Activated CD8-positive, alpha-beta memory T cell treated with anti-CD3 and anti-CD28 coated beads for 4 hours (primary cell): ENCODE data around the gene SORT1.

Source experiments
- DNase-seq, 2 donors: peaks; one replicate each; pipeline ENCODE4 v3.0.0-alpha.2; 2020; ENCODE audit warnings: low read depth in 2 of 2

SORT1 gene

DNA sequence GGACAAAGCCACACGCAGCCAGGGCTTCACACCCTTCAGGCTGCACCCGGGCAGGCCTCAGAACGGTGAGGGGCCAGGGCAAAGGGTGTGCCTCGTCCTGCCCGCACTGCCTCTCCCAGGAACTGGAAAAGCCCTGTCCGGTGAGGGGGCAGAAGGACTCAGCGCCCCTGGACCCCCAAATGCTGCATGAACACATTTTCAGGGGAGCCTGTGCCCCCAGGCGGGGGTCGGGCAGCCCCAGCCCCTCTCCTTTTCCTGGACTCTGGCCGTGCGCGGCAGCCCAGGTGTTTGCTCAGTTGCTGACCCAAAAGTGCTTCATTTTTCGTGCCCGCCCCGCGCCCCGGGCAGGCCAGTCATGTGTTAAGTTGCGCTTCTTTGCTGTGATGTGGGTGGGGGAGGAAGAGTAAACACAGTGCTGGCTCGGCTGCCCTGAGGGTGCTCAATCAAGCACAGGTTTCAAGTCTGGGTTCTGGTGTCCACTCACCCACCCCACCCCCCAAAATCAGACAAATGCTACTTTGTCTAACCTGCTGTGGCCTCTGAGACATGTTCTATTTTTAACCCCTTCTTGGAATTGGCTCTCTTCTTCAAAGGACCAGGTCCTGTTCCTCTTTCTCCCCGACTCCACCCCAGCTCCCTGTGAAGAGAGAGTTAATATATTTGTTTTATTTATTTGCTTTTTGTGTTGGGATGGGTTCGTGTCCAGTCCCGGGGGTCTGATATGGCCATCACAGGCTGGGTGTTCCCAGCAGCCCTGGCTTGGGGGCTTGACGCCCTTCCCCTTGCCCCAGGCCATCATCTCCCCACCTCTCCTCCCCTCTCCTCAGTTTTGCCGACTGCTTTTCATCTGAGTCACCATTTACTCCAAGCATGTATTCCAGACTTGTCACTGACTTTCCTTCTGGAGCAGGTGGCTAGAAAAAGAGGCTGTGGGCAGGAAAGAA is 122.9 kb downstream of the SORT1 start:
- no peak for DNase-seq

- DNase-seq = no peak
These were observed 124.0 kb downstream of the SORT1 start for GRCh38 chr1:109273570-109274288.

- no peak for DNase-seq
These were observed 124.7 kb downstream of the SORT1 start for GRCh38 chr1:109272831-109273547.

DNA sequence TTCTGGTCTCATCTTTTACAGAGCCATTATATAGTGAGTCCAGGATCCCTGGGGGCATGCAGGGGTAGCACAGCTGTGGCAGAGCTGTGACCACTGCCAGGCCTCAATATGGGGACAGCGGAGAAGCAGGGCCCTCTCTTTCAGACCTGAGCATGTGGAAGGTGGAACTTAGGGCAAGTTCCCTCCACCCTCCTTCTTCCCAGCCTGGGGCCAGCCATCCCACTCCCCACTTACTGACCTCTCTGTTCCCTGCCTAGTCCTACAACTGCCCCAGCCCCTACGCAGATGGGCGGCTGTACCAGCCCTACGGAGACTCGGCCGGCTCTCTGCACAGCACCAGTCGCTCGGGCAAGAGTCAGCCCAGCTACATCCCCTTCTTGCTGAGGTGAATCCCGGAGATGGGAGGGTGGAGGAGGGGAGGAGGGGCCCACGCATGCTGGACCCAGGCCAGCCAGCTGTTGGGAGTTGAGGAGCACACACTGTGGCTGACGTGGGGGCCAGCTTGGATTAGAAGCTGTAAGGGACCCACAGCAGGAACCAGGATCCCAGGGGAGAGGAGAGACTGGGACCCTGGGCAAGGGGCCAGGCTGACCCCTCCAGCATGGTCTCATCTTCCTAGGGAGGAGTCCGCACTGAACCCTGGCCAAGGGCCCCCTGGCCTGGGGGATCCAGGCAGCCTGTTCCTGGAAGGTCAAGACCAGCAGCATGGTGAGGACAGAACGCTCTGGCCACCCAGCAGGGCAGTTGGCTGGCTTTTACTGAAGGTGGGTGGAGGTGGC is 125.5 kb downstream of the SORT1 start:
- DNase-seq = no peak

DNA sequence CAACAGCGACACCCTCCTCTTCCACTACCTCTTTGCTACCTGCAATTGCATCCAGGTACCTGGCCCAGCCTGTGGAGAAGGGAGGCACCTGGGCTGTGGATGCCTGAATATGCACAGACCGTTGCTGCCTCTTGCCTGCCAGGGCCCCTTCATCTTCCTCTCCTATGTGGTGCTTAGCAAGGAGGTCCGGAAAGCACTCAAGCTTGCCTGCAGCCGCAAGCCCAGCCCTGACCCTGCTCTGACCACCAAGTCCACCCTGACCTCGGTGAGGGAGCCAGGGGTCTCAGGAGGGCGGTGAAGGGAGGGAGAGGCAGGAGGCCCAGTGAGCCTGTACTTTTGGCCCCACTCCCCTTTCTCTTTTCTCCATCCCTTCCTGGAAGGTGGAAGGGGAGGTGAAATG is 126.3 kb downstream of the SORT1 start:
- DNase-seq = no peak

DNA sequence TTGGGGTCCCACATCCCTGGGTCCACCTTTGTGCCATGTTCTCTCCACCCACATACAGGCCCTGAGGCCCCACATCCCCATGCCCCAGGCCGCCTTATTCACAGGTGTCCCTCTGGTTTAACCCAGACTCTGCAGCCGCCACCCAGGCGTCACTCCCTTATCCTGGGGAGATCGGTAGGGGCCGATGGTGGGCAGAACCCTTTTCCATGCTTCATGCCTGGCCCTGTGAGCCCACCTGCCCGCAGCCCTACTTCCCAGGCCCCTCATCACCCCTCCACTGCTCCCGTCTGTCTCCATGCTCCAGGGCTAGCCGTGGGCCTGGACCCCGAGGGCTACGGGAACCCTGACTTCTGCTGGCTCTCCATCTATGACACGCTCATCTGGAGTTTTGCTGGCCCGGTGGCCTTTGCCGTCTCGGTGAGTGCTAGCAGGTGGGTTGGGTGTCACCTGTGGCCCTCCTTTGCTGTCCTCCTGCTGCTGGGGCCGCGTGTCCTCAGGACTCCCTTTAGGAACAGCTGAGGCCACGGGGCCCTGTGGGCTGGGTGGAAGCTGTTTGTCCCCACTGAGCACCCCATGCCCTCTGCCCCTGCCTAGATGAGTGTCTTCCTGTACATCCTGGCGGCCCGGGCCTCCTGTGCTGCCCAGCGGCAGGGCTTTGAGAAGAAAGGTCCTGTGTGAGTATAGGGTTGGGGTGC is 126.9 kb downstream of the SORT1 start:
- no peak for DNase-seq

DNA sequence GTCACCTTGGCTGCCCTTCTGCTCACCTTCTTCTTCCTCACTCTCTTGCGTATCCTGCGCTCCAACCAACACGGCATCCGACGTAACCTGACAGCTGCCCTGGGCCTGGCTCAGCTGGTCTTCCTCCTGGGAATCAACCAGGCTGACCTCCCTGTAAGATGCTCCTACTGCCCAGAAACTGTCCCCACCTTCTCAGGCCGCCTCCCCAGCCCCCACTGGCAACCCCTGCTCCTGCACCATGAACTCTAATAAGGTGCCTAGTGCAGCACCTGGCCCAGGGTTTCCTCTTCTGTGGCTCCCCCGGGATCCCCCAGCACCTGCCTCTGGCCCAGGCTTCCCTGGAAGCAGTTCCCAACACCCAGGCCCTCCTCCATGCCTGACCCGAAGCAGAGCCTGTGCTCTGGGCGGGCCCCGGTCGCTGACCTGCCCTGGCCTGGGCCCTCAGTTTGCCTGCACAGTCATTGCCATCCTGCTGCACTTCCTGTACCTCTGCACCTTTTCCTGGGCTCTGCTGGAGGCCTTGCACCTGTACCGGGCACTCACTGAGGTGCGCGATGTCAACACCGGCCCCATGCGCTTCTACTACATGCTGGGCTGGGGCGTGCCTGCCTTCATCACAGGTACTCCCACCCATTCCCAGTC is 127.6 kb downstream of the SORT1 start:
- DNase-seq = no peak

DNA sequence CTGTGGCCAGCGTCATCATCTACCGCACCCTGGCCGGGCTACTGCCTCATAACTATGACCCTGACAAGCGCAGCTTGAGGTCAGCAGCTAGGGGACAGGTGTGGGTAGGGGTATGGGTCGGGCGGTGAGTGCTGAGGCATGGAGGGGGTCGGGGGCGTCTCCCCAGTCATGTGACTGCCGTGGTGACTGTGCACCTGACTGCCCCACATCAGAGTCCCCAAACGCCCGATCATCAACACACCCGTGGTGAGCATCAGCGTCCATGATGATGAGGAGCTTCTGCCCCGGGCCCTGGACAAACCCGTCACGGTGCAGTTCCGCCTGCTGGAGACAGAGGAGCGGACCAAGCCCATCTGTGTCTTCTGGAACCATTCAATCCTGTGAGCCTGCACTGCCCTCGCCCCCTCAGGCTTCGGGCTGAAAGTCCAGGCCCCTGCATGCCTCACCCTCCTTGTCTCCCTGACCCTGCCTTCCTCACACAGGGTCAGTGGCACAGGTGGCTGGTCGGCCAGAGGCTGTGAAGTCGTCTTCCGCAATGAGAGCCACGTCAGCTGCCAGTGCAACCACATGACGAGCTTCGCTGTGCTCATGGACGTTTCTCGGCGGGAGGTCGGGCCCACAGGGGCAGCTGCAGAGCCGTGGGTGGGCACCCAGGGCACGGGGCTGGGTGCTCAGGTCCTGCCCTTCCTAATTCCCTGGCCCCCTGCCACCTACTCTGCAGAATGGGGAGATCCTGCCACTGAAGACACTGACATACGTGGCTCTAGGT is 128.3 kb downstream of the SORT1 start:
- DNase-seq = no peak

DNA sequence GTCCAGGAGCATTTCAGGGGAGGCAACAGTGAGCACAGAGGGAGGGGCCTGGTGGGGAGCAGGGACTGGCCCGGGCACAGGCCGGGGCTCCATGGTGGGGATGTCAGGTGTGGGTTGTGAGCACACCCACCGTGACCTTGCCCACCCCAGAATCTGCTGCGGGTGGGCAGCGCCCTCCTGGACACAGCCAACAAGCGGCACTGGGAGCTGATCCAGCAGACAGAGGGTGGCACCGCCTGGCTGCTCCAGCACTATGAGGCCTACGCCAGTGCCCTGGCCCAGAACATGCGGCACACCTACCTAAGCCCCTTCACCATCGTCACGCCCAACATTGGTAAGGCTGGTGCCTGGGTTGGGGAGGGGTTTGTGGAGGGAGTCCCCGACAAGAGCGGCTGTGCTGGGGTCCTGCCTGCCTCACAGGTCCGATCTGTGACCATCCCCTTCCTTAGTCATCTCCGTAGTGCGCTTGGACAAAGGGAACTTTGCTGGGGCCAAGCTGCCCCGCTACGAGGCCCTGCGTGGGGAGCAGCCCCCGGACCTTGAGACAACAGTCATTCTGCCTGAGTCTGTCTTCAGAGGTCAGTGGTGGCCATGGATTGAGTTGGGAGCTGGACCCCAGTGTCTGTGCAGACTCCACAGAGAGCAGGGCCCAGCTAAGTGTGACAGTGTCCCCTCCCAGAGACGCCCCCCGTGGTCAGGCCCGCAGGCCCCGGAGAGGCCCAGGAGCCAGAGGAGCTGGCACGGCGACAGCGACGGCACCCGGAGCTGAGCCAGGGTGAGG is 129.1 kb downstream of the SORT1 start:
- DNase-seq = no peak

- no peak for DNase-seq
These were observed 129.9 kb downstream of the SORT1 start for GRCh38 chr1:109267743-109268300.

DNA sequence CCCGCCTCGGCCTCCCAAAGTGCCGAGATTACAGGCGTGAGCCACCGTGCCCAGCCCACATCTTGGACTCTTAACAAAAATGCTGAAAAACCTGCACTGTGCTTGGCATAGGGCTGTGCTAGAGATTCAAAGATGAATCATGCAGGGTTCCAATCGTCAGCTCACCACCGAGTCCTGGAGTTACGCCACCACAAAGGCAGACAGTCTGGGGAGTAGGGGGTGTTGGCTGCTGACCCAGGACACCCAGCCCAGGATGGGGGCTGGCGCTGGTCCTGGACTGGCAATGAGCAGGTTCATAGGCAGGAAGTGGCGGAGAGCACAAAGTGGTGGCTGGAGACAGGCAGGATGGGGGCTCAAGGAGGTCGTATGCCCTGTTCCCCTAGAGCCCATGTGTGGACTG is 130.8 kb downstream of the SORT1 start:
- no peak for DNase-seq

GRCh38 chr1:109265741-109266330 is 131.9 kb downstream of the SORT1 start:
- no peak for DNase-seq

DNA sequence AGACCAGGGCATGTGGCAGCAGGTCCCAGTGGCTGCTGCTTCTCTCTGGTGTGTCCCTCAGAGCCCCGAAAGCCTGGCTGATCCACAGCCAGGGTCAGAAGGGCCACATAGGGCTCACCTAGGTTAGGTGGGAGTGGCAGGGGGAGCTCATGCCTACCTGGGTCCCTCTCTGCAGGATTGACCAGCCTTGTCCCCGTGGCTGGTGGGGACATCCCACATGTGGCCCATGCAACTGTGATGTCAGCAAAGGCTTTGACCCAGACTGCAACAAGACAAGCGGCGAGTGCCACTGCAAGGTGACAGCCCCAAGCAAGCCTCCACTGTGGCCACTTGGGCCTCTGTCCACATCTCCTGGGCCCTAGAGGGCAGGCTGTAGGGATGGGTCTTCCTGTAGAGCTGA is 132.7 kb downstream of the SORT1 start:
- no peak for DNase-seq

- DNase-seq = no peak
These were observed 133.4 kb downstream of the SORT1 start for GRCh38 chr1:109264379-109264755.

GRCh38 chr1:109263597-109264378 is 133.9 kb downstream of the SORT1 start:
- DNase-seq = peak; percentile 45 to 61

- DNase-seq = no peak
These were observed 134.5 kb downstream of the SORT1 start for GRCh38 chr1:109263234-109263596.

DNA sequence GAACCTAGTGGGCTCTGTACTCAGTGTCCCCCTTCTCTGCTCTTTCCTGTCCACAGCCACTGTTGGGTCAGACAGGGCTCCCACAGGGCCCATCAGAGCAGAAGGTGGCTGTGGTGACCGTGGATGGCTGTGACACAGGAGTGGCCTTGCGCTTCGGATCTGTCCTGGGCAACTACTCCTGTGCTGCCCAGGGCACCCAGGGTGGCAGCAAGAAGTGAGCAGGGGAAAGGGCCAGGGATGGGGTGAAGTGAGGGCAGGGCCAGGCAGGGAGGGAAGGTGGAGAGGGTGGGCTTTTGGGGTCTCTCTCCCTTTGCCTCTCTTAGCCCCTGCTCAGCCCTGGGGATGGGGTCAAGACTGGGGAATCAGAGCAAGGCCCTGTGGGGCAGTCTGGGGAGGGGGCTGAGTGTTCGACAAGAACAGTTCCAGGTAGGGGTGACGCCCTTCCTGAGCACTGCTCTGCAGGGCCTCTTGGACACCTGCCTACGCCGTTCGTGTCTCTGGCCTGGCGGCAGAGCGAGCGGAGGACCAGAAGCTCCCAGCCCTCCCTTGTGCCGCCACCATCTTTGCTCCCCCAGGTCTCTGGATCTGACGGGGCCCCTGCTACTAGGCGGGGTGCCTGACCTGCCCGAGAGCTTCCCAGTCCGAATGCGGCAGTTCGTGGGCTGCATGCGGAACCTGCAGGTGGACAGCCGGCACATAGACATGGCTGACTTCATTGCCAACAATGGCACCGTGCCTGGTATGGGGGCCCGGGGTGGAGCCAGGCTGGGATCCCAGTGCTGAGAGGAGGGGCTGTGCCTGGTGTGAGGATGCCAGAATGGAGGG is 135.3 kb downstream of the SORT1 start:
- DNase-seq = no peak
